Measurements from ENCODE around the gene JAZF1.

Gene JAZF1

GRCh38 chr7:27992097-27992496 lies 188.5 kb downstream of the JAZF1 start:
- H3K4me3 ChIP-seq (ENCODE audit: low read depth, low read length), result no peak overlapping the region
- TF ChIP-seq CTCF (IDR thresholded peaks at IDR 0.05; ENCODE audit: borderline replicate concordance, insufficient read depth, low read depth, low read length), result no peak

- H3K4me3 ChIP-seq (ENCODE audit: low read depth, low read length), result no peak overlapping the region
- no peak for TF ChIP-seq CTCF (IDR thresholded peaks at IDR 0.05; ENCODE audit: borderline replicate concordance, insufficient read depth, low read depth, low read length)
Measured at GRCh38 chr7:27991006-27991528, 189.5 kb downstream of the JAZF1 start.

GRCh38 chr7:27976531-27976930 lies 204.1 kb downstream of the JAZF1 start:
- TF ChIP-seq CTCF (IDR thresholded peaks at IDR 0.05; ENCODE audit: borderline replicate concordance, insufficient read depth, low read depth, low read length), result no peak
- H3K4me3 ChIP-seq (ENCODE audit: low read depth, low read length), result no peak overlapping the region

- H3K4me3 ChIP-seq (ENCODE audit: low read depth, low read length), result no peak overlapping the region
- TF ChIP-seq CTCF (IDR thresholded peaks at IDR 0.05; ENCODE audit: borderline replicate concordance, insufficient read depth, low read depth, low read length), result no peak
Measured at GRCh38 chr7:27973625-27974024, 207.0 kb downstream of the JAZF1 start.

GRCh38 chr7:27972276-27972675 lies 208.3 kb downstream of the JAZF1 start:
- no peak for TF ChIP-seq CTCF (IDR thresholded peaks at IDR 0.05; ENCODE audit: borderline replicate concordance, insufficient read depth, low read depth, low read length)
- no peak overlapping the region for H3K4me3 ChIP-seq (ENCODE audit: low read depth, low read length)

GRCh38 chr7:27971171-27971812 lies 209.3 kb downstream of the JAZF1 start:
- no peak for TF ChIP-seq CTCF (IDR thresholded peaks at IDR 0.05; ENCODE audit: borderline replicate concordance, insufficient read depth, low read depth, low read length)
- H3K4me3 ChIP-seq (ENCODE audit: low read depth, low read length), result no peak overlapping the region

GRCh38 chr7:27970350-27970749 lies 210.2 kb downstream of the JAZF1 start:
- H3K4me3 ChIP-seq (ENCODE audit: low read depth, low read length), result no peak overlapping the region
- no peak for TF ChIP-seq CTCF (IDR thresholded peaks at IDR 0.05; ENCODE audit: borderline replicate concordance, insufficient read depth, low read depth, low read length)
